ENCODE measurements around the gene UVRAG. TPM values are rescaled to one million over a fixed set of nuclear protein-coding genes. Genes with fewer than 3 reads are reported as not detected.

The UVRAG gene
- total RNA-seq, 1 experiment from 2014 or later, result 16.4 TPM

DNA sequence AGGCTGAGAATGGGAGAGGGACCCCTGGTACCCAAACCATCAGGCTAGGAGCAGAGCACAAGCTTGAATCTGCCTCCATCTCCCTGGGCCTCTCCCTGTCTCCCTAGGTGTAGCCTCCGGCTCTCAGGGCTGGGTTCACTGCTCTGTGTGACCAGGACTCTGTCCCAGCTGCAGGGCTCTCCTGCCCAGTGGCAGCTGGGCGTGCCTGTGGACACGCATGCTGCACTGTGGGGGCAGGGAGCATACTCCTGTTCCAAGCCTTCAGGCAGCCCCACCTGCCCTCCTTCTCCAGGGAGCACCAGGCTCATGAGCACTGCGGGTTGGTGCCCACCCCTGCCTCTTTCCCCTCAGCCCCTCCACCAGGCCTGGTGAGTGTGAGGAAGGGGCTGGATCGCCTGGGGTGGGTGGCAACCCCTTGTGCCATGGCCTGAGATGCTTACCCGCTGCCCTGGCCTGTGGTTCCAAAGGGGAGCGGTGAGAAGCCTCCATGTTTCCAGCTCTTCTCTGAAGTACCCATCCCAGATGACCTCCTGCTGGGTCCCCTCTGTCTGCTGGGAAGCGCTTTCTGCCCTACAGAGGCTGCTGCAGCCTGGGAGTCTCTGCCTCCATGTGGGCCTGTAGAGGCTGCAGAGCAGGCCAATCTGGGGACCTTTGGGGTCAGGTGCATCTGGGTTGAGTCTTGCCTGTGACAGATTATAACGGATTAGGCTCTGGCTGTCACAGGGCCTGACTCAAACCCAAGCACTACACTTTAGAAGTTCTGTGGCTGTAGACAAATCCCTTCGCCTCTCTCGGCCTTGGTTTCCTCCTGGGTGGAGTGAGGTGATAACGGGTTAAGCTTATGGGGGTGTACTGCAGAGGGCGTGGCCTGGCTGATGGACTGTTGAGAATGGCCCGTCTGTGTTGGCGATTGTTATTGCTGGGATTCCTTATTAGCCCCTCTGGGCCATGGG, 347.6 kb downstream of the UVRAG start:
- DNase-seq, result peak; percentile 74
- Histone ChIP-seq H3K36me3 (replicated peaks; ENCODE audit: control insufficient read depth, insufficient read depth, low read length) (no peaks in the 10 kb centered on the region), H3K4me3 (ENCODE audit: insufficient read depth, low read depth, low read length) (no peak overlapping the region), H3K27me3 (ENCODE audit: control insufficient read depth, insufficient read depth, low read length) (peaks cover 9% of the 10 kb centered on the region; the same call in 1 of the 2 replicates)

GRCh38 chr11:76163289-76163880, 348.4 kb downstream of the UVRAG start:
- DNase-seq, result no peak
- H3K36me3 ChIP-seq (replicated peaks; ENCODE audit: control insufficient read depth, insufficient read depth, low read length), result no peaks in the 10 kb centered on the region
- peaks cover 9% of the 10 kb centered on the region; the same call in 1 of the 2 replicates for H3K27me3 ChIP-seq (ENCODE audit: control insufficient read depth, insufficient read depth, low read length)
- no peak overlapping the region for H3K4me3 ChIP-seq (ENCODE audit: insufficient read depth, low read depth, low read length)

GRCh38 chr11:76164081-76164480, 349.1 kb downstream of the UVRAG start:
- Histone ChIP-seq H3K36me3 (replicated peaks; ENCODE audit: control insufficient read depth, insufficient read depth, low read length) (no peaks in the 10 kb centered on the region), H3K4me3 (ENCODE audit: insufficient read depth, low read depth, low read length) (no peak overlapping the region), H3K27me3 (ENCODE audit: control insufficient read depth, insufficient read depth, low read length) (peaks cover 9% of the 10 kb centered on the region; the same call in 1 of the 2 replicates)
- no peak for DNase-seq

DNA sequence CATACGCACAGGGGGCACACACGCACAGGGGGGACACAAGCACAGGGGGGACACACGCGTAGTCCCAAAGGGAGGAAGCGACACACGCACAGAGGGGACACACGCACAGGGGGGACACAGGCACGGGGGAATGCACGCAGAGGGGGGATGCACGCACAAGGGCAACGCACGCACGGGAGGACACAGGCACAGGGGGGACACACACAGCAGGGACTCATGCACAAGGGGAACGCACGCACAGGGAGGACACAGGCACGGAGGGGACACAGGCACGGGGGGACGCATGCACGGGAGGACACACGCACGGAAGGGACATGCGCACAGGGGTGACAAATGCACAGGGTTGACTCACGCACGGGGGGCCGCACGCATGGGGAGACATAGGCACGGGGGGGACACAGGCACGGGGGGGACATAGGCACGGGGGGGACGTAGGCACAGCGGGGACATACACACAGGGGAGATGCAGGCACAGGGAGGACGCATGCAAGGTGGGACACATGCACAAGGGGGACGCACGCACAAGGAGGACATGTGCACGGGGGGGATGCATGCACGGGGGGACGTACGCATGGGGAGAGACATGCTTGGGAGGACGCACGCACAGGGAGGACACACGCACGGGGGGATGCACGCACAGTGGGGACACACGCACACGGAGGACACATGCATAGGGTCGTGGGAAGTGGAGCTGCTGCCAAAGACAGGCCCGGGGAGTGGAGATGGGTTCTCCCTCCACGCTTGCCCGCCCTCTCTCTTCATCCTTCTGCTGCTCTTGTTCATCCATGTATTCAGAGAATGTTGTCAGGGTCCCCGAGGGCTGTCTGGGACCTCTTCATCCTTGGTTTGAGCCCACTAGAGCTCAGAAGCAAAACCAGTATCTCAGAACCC, 350.1 kb downstream of the UVRAG start:
- peaks cover 9% of the 10 kb centered on the region; the same call in 1 of the 2 replicates for H3K27me3 ChIP-seq (ENCODE audit: control insufficient read depth, insufficient read depth, low read length)
- H3K36me3 ChIP-seq (replicated peaks; ENCODE audit: control insufficient read depth, insufficient read depth, low read length), result no peaks in the 10 kb centered on the region
- no peak for DNase-seq
- no peak overlapping the region for H3K4me3 ChIP-seq (ENCODE audit: insufficient read depth, low read depth, low read length)

DNA sequence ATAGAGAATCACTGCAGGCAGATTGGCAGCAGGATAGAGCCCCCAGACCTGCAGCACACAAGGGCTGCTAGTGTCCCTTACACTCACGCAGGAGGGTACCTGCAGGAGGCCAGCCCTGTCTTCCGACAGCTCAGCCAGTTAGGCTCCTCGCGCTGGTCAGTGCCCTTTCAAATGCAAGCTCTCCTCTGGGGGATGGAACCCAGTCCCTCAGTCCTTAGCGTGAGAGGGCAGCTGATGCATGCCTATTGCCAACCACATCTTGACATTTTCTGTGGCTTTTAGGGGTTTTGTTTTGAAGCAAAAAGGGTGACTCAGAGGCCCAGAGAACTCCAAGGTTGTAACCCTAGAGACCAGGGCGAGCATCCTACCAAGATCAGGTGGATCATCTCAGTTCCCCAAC, 351.3 kb downstream of the UVRAG start:
- DNase-seq, result peak; percentile 90
- Histone ChIP-seq H3K4me3 (ENCODE audit: insufficient read depth, low read depth, low read length) (no peak overlapping the region), H3K36me3 (replicated peaks; ENCODE audit: control insufficient read depth, insufficient read depth, low read length) (no peaks in the 10 kb centered on the region), H3K27me3 (ENCODE audit: control insufficient read depth, insufficient read depth, low read length) (peaks cover 9% of the 10 kb centered on the region; the same call in 1 of the 2 replicates)

DNA sequence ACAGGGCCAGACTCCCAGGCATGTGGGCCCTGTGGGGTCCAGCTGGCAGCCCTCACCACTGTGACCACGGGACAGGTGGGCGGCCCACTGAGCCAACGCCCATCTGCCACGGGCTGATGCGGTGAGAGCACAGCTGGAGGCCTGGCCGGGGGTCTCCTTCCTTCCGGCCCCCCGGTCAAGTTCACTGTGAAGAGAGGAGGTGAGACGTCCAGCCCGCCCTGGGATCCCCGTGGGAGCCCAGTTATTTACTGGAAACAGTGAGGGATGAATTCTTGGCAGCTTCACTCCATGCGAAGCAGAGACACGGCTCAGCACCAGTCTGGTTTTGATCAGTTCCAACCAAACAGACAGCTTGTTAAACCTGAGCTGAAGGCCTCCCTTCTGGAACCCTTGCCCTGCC, 352.6 kb downstream of the UVRAG start:
- no peaks in the 10 kb centered on the region for H3K36me3 ChIP-seq (replicated peaks; ENCODE audit: control insufficient read depth, insufficient read depth, low read length)
- DNase-seq, result no peak
- H3K4me3 ChIP-seq (ENCODE audit: insufficient read depth, low read depth, low read length), result no peak overlapping the region
- H3K27me3 ChIP-seq (ENCODE audit: control insufficient read depth, insufficient read depth, low read length), result peaks cover 9% of the 10 kb centered on the region; the same call in 1 of the 2 replicates

DNA sequence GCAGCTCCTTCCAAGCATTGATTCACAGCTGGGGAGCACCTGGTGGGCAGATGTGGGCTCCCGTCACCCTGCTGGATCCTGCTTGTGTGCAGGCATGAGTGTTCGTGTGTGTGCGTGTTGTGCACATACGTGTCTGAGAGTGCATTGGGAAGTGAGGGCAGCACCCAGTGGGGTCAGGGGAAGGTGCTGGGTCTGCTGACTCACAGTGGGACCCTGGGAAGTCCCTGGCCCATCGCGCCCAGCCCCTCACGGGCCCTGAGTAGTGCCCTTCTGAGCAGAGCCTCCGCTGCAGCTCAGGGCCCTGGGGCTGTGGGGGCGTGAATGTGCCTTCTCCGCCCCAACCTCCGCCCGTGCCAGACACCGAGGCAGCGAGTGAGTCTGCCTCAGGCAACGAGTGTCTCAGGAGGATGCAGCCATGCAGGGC, 354.5 kb downstream of the UVRAG start:
- Histone ChIP-seq H3K27me3 (ENCODE audit: control insufficient read depth, insufficient read depth, low read length) (peaks cover 9% of the 10 kb centered on the region; the same call in 1 of the 2 replicates), H3K4me3 (ENCODE audit: insufficient read depth, low read depth, low read length) (no peak overlapping the region), H3K36me3 (replicated peaks; ENCODE audit: control insufficient read depth, insufficient read depth, low read length) (no peaks in the 10 kb centered on the region)
- no peak for DNase-seq

- Histone ChIP-seq H3K36me3 (replicated peaks; ENCODE audit: control insufficient read depth, insufficient read depth, low read length) (no peaks in the 10 kb centered on the region), H3K27me3 (ENCODE audit: control insufficient read depth, insufficient read depth, low read length) (peaks cover 7% of the 10 kb centered on the region; the same call in 1 of the 2 replicates), H3K4me3 (ENCODE audit: insufficient read depth, low read depth, low read length) (no peak overlapping the region)
- no peak for DNase-seq
Measured at GRCh38 chr11:76170468-76170867, 355.5 kb downstream of the UVRAG start.

DNA sequence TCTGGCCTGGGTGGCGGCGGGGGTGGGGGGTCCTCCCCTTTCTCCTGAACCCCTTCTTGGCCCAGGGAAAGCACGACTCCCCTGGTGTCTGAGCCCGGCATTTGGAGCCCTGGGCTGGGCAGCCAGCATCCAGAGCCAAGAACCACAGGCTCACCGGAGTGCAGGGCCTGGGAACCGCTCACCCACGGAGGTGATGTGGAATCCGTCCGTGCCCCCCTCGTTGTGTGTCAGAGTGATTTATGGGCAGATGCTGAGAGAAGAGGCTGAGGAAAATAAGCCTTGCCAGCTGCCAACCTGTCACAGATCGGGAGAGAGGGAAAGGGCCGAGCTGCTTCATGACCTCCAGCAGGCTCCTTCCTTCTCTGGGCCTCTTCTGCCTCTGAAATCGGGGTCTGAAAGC, 357.6 kb downstream of the UVRAG start:
- Histone ChIP-seq H3K27me3 (ENCODE audit: control insufficient read depth, insufficient read depth, low read length) (no peaks in the 10 kb centered on the region), H3K4me3 (ENCODE audit: insufficient read depth, low read depth, low read length) (no peak overlapping the region), H3K36me3 (replicated peaks; ENCODE audit: control insufficient read depth, insufficient read depth, low read length) (no peaks in the 10 kb centered on the region)
- DNase-seq, result no peak

- DNase-seq, result no peak
- Histone ChIP-seq H3K4me3 (ENCODE audit: insufficient read depth, low read depth, low read length) (no peak overlapping the region), H3K27me3 (ENCODE audit: control insufficient read depth, insufficient read depth, low read length) (no peaks in the 10 kb centered on the region), H3K36me3 (replicated peaks; ENCODE audit: control insufficient read depth, insufficient read depth, low read length) (no peaks in the 10 kb centered on the region)
Measured at GRCh38 chr11:76173663-76174062, 358.7 kb downstream of the UVRAG start.

- Histone ChIP-seq H3K4me3 (ENCODE audit: insufficient read depth, low read depth, low read length) (no peak overlapping the region), H3K27me3 (ENCODE audit: control insufficient read depth, insufficient read depth, low read length) (no peaks in the 10 kb centered on the region), H3K36me3 (replicated peaks; ENCODE audit: control insufficient read depth, insufficient read depth, low read length) (no peaks in the 10 kb centered on the region)
- DNase-seq, result no peak
Measured at GRCh38 chr11:76174330-76174729, 359.3 kb downstream of the UVRAG start.

- Histone ChIP-seq H3K36me3 (replicated peaks; ENCODE audit: control insufficient read depth, insufficient read depth, low read length) (no peaks in the 10 kb centered on the region), H3K27me3 (ENCODE audit: control insufficient read depth, insufficient read depth, low read length) (no peaks in the 10 kb centered on the region), H3K4me3 (ENCODE audit: insufficient read depth, low read depth, low read length) (no peak overlapping the region)
- peak; percentile 62 for DNase-seq
Measured at GRCh38 chr11:76175783-76176182, 360.8 kb downstream of the UVRAG start.

DNA sequence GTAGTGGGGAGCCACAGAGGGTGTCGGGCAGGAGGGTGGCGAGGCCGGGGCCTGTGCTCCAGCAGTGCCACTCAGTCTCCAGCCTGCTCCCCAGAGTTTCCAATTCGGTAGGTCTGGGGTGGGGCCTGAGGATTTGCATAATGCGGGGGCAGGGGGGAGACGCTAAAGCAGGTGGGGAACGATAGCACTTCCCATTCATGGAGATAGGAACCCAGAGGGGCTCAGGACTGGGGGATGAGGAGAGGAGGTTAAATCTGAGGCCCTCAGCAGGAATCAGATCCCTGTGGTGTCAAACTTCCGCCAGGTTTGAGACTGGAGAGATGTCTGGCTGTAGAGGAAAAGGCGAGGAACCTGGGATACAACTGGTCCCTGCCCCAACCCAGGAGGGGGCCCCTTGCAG, 361.5 kb downstream of the UVRAG start:
- DNase-seq, result peak; percentile 87
- Histone ChIP-seq H3K27me3 (ENCODE audit: control insufficient read depth, insufficient read depth, low read length) (no peaks in the 10 kb centered on the region), H3K4me3 (ENCODE audit: insufficient read depth, low read depth, low read length) (no peak overlapping the region), H3K36me3 (replicated peaks; ENCODE audit: control insufficient read depth, insufficient read depth, low read length) (no peaks in the 10 kb centered on the region)

DNA sequence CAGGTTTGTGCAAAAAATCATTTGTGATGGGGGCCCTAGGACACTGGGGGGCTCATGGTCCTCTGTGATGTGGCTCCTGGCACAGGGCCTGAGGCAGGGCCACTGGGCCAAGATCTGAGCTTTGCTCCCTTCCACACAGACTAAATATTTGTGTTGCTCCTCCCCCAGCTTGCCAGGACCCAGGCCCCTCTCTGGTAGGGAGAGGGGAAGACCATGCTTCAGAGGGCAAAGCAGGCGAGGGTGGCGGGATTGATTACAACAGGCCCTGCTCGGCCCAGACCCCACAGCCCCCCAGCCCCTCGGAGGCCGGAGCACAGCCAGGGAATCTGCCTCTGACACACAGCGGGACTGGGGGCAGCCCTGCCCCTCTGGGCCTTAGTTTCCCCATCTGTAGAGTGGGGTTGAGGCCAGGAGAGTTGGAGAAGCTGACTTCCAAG, 362.3 kb downstream of the UVRAG start:
- DNase-seq, result no peak
- Histone ChIP-seq H3K27me3 (ENCODE audit: control insufficient read depth, insufficient read depth, low read length) (no peaks in the 10 kb centered on the region), H3K36me3 (replicated peaks; ENCODE audit: control insufficient read depth, insufficient read depth, low read length) (no peaks in the 10 kb centered on the region), H3K4me3 (ENCODE audit: insufficient read depth, low read depth, low read length) (no peak overlapping the region)

Data from H7 (cell line).